ENCODE measurements around the gene RYR2.
"Not testable (repeated sequence)": the region's sequence is repeated elsewhere in the genome, so short reads cannot be mapped to it uniquely, and the experiment has no call there.

The RYR2 gene

GRCh38 chr1:237832858-237833257 is 790.9 kb downstream of the RYR2 start:
- TF ChIP-seq CTCF (IDR thresholded peaks at IDR 0.05; ENCODE audit: low read depth, low read length), result no peak
- in situ Hi-C loops (cut with HindIII; ENCODE audit: low sequenced_read_pairs), result no loop called here
- no peak for DNase-seq (ENCODE audit: low read depth, low spot score)
- no peak overlapping the region for H3K4me3 ChIP-seq (ENCODE audit: low read depth, low read length)

- in situ Hi-C loops (cut with HindIII; ENCODE audit: low sequenced_read_pairs), result no loop called here
- no peak overlapping the region for H3K4me3 ChIP-seq (ENCODE audit: low read depth, low read length)
- no peak for DNase-seq (ENCODE audit: low read depth, low spot score)
- no peak for TF ChIP-seq CTCF (IDR thresholded peaks at IDR 0.05; ENCODE audit: low read depth, low read length)
Observed at GRCh38 chr1:237834048-237834447, 792.1 kb downstream of the RYR2 start.

- no peak for TF ChIP-seq CTCF (IDR thresholded peaks at IDR 0.05; ENCODE audit: low read depth, low read length)
- DNase-seq (ENCODE audit: low read depth, low spot score), result no peak
- no peak overlapping the region for H3K4me3 ChIP-seq (ENCODE audit: low read depth, low read length)
- in situ Hi-C loops (cut with HindIII; ENCODE audit: low sequenced_read_pairs), result no loop called here
Observed at GRCh38 chr1:237834461-237834860, 792.5 kb downstream of the RYR2 start.

GRCh38 chr1:237838320-237838719 is 796.3 kb downstream of the RYR2 start:
- DNase-seq (ENCODE audit: low read depth, low spot score), result no peak
- no peak for TF ChIP-seq CTCF (IDR thresholded peaks at IDR 0.05; ENCODE audit: low read depth, low read length)
- H3K4me3 ChIP-seq (ENCODE audit: low read depth, low read length), result no peak overlapping the region
- in situ Hi-C loops (cut with HindIII; ENCODE audit: low sequenced_read_pairs), result no loop called here

GRCh38 chr1:237838904-237839534 is 797.0 kb downstream of the RYR2 start:
- no peak for TF ChIP-seq CTCF (IDR thresholded peaks at IDR 0.05; ENCODE audit: low read depth, low read length)
- no peak for DNase-seq (ENCODE audit: low read depth, low spot score)
- H3K4me3 ChIP-seq (ENCODE audit: low read depth, low read length), result no peak overlapping the region
- in situ Hi-C loops (cut with HindIII; ENCODE audit: low sequenced_read_pairs), result no loop called here

GRCh38 chr1:237841485-237841884 is 799.5 kb downstream of the RYR2 start:
- no peak for TF ChIP-seq CTCF (IDR thresholded peaks at IDR 0.05; ENCODE audit: low read depth, low read length)
- no peak overlapping the region for H3K4me3 ChIP-seq (ENCODE audit: low read depth, low read length)
- no peak for DNase-seq (ENCODE audit: low read depth, low spot score)
- in situ Hi-C loops (cut with HindIII; ENCODE audit: low sequenced_read_pairs), result no loop called here

GRCh38 chr1:237843516-237843915 is 801.5 kb downstream of the RYR2 start:
- in situ Hi-C loops (cut with HindIII; ENCODE audit: low sequenced_read_pairs); H3K4me3 ChIP-seq (ENCODE audit: low read depth, low read length); DNase-seq (ENCODE audit: low read depth, low spot score): not testable (repeated sequence)

All from astrocyte of the spinal cord (primary cell).